Stimulated activated CD8-positive, alpha-beta memory T cell treated with anti-CD3 and anti-CD28 coated beads, Interleukin-2, amount 100 ng/mL, for 48 hours (primary cell): Measurements from ENCODE around the gene ENO2.
"Not testable (repeated sequence)": the region's sequence is repeated elsewhere in the genome, so short reads cannot be mapped to it uniquely, and the experiment has no call there.

Source experiments
- DNase-seq, 2 donors: peaks; one replicate each; pipeline ENCODE4 v3.0.0-alpha.2; 2020; ENCODE audit warnings: low read depth in 2 of 2

The ENO2 gene

GRCh38 chr12:6914246-6914946, at the start of gene ENO2:
Gene ENO2 (plus strand): TSS chr12:6914580. CDS start chr12:6915833, 1,253 bp downstream.
- DNase-seq, result peak; percentile 76

GRCh38 chr12:6865307-6865706, 49.1 kb upstream of the ENO2 start:
- DNase-seq, result not testable (repeated sequence)

- no peak for DNase-seq
Measured at GRCh38 chr12:6866163-6866919, 48.0 kb upstream of the ENO2 start.

GRCh38 chr12:6866920-6867412, 47.4 kb upstream of the ENO2 start:
- DNase-seq, result no peak

- peak; percentile 71 to 74 for DNase-seq
Measured at GRCh38 chr12:6867413-6868210, 46.8 kb upstream of the ENO2 start, which contains the start of gene TPI1. Gene TPI1 (plus strand): TSS chr12:6867531. CDS start chr12:6867567, 36 bp downstream.

GRCh38 chr12:6868211-6869048, 46.0 kb upstream of the ENO2 start:
- no peak for DNase-seq

GRCh38 chr12:6869049-6870021, 45.0 kb upstream of the ENO2 start:
- DNase-seq, result peak; percentile 61 to 77

- DNase-seq, result not testable (repeated sequence)
Measured at GRCh38 chr12:6870304-6870703, 44.1 kb upstream of the ENO2 start.

- DNase-seq, result peak; percentile 36 to 37
Measured at GRCh38 chr12:6871052-6871957, 43.1 kb upstream of the ENO2 start.

GRCh38 chr12:6872073-6873048, 42.0 kb upstream of the ENO2 start:
- peak; percentile 81 to 86 for DNase-seq

GRCh38 chr12:6873094-6874014, 41.0 kb upstream of the ENO2 start, which contains the start of gene SPSB2:
Gene SPSB2 (minus strand): TSS chr12:6873303. CDS start chr12:6872901, 402 bp downstream.
- peak; percentile 100 for DNase-seq

GRCh38 chr12:6874015-6874368, 40.4 kb upstream of the ENO2 start:
- DNase-seq, result not testable (repeated sequence)

GRCh38 chr12:6879824-6880223, 34.6 kb upstream of the ENO2 start:
- DNase-seq, result not testable (repeated sequence)

- DNase-seq, result no peak
Measured at GRCh38 chr12:6883252-6883651, 31.1 kb upstream of the ENO2 start.

- no peak for DNase-seq
Measured at GRCh38 chr12:6883683-6884082, 30.7 kb upstream of the ENO2 start.

- no peak for DNase-seq
Measured at GRCh38 chr12:6884539-6884938, 29.8 kb upstream of the ENO2 start.
